HG03045 (cell line): ENCODE measurements around the gene RNH1.

Experiments used
- ATAC-seq: cut with Tn5 transposase; IDR thresholded peaks from one replicate; pipeline ENCODE4 v1.9.1; 2021; ENCODE audit warnings: mild to moderate bottlenecking, moderate library complexity; ENCODE audit not compliant: unreplicated experiment

The RNH1 gene

GRCh38 chr11:506995-507726 lies at the start of gene RNH1:
Gene RNH1 (minus strand): TSS chr11:507242. CDS start chr11:502162, 5,080 bp downstream.
- peak; percentile 45 for ATAC-seq

GRCh38 chr11:555780-556661 lies 49.0 kb upstream of the RNH1 start:
- no peak for ATAC-seq

GRCh38 chr11:555227-555779 lies 48.3 kb upstream of the RNH1 start:
- ATAC-seq = no peak

- ATAC-seq = no peak
Measured at GRCh38 chr11:554428-555226, 47.6 kb upstream of the RNH1 start.

GRCh38 chr11:553988-554340 lies 46.9 kb upstream of the RNH1 start:
- no peak for ATAC-seq

GRCh38 chr11:553083-553987 lies 46.3 kb upstream of the RNH1 start:
- no peak for ATAC-seq

- ATAC-seq = no peak
Measured at GRCh38 chr11:551596-551995, 44.6 kb upstream of the RNH1 start.

- ATAC-seq = no peak
Measured at GRCh38 chr11:551131-551530, 44.1 kb upstream of the RNH1 start.

GRCh38 chr11:550746-551085 lies 43.7 kb upstream of the RNH1 start:
- ATAC-seq = no peak

- ATAC-seq = no peak
Measured at GRCh38 chr11:550021-550745, 43.1 kb upstream of the RNH1 start.

- no peak for ATAC-seq
Measured at GRCh38 chr11:548700-549603, 41.9 kb upstream of the RNH1 start.

- no peak for ATAC-seq
Measured at GRCh38 chr11:545171-545570, 38.1 kb upstream of the RNH1 start.

- ATAC-seq = no peak
Measured at GRCh38 chr11:544817-545166, 37.8 kb upstream of the RNH1 start.

- no peak for ATAC-seq
Measured at GRCh38 chr11:541433-541885, 34.4 kb upstream of the RNH1 start.

- no peak for ATAC-seq
Measured at GRCh38 chr11:540583-541432, 33.8 kb upstream of the RNH1 start.

- no peak for ATAC-seq
Measured at GRCh38 chr11:539971-540481, 33.0 kb upstream of the RNH1 start.

- no peak for ATAC-seq
Measured at GRCh38 chr11:538431-539051, 31.5 kb upstream of the RNH1 start.
